SU-DHL-6 (cell line): ENCODE results near the gene SPCS2.

Experiments used
- H2AFZ ChIP-seq: fragments of 200-600 bp; sonication (generic); 2 replicates; pipeline ENCODE4 v1.6.1; 2014; ENCODE audit warnings: low read depth, mild to moderate bottlenecking, moderate library complexity, mixed read lengths, antibody characterized with exemption, low read length; ENCODE audit not compliant: severe bottlenecking
- H3F3A ChIP-seq: fragments of 200-600 bp; shearing (Covaris generic); 2 replicates; pipeline ENCODE4 v1.6.0; 2016; ENCODE audit warnings: antibody characterized with exemption, mild to moderate bottlenecking; ENCODE audit not compliant: insufficient read depth
- H3K27ac ChIP-seq: fragments of 200-600 bp; sonication (generic); 2 replicates; pipeline ENCODE4 v1.5.1; 2016; ENCODE audit warnings: low read depth, mild to moderate bottlenecking, low read length, moderate library complexity, mixed read lengths
- H3K27me3 ChIP-seq: fragments of 200-600 bp; sonication (generic), shearing (Covaris generic); 2 replicates; pipeline ENCODE4 v1.6.0; 2014; ENCODE audit warnings: mild to moderate bottlenecking, low read length
- H3K36me3 ChIP-seq: fragments of 200-600 bp; sonication (generic); 2 replicates; pipeline ENCODE4 v1.6.1; 2014; ENCODE audit warnings: mild to moderate bottlenecking, low read length, mixed read lengths
- H3K4me2 ChIP-seq: fragments of 300-600, 200-600 bp; shearing (Covaris generic), sonication (generic); 2 replicates; pipeline ENCODE4 v1.6.0; 2014; ENCODE audit warnings: low read length, low read depth, mild to moderate bottlenecking; ENCODE audit not compliant: poor library complexity, severe bottlenecking
- H3K4me3 ChIP-seq: fragments of 200-600 bp; sonication (generic); 2 replicates; pipeline ENCODE4 v1.5.1; 2014; ENCODE audit warnings: antibody characterized with exemption, low read length, mild to moderate bottlenecking, mixed read lengths; ENCODE audit not compliant: insufficient read depth, poor library complexity, severe bottlenecking
- H3K79me2 ChIP-seq: fragments of 200-600 bp; sonication (generic); 2 replicates; pipeline ENCODE4 v1.6.1; 2014; ENCODE audit warnings: mild to moderate bottlenecking, low read length, moderate library complexity; ENCODE audit not compliant: insufficient read depth
- H3K9ac ChIP-seq: fragments of 200-600 bp; sonication (generic); 2 replicates; pipeline ENCODE4 v1.7.0; 2014; ENCODE audit warnings: mild to moderate bottlenecking, low read length
- H3K9me2 ChIP-seq: fragments of 200-600 bp; sonication (generic); replicated peaks from 2 replicates; pipeline ENCODE4 v1.6.1; 2014; ENCODE audit warnings: low read length; ENCODE audit not compliant: insufficient read depth
- H3K9me3 ChIP-seq: fragments of 200-600 bp; sonication (generic); 2 replicates; pipeline ENCODE4 v1.6.1; 2014; ENCODE audit warnings: low read length, mixed read lengths; ENCODE audit not compliant: insufficient read depth
- H4K20me1 ChIP-seq: fragments of 200-600 bp; sonication (generic); 2 replicates; pipeline ENCODE4 v1.6.1; 2014; ENCODE audit warnings: low read depth, mild to moderate bottlenecking, antibody characterized with exemption, low read length, moderate library complexity, mixed read lengths
- CTCF ChIP-seq: fragments of 200-600 bp; sonication (generic); IDR thresholded peaks from one replicate; pipeline ENCODE4 v1.5.1; 2017; ENCODE audit warnings: antibody characterized with exemption, mild to moderate bottlenecking, low read length, moderate library complexity; ENCODE audit not compliant: insufficient read depth, poor library complexity, severe bottlenecking
- EZH2phosphoT487 ChIP-seq: fragments of 200-600 bp; sonication (generic), shearing (Covaris generic); conservative IDR thresholded peaks from 2 replicates; pipeline ENCODE4 v1.6.1; 2018; ENCODE audit warnings: mild to moderate bottlenecking, antibody characterized with exemption, low read length, moderate library complexity, mixed read lengths

Gene SPCS2

GRCh38 chr11:74981888-74982287, 32.8 kb downstream of the SPCS2 start:
- Histone ChIP-seq H3K9me3 (no peaks in the 10 kb centered on the region), H3K4me2 (no peak overlapping the region), H3K9ac (no peak overlapping the region), H3K27me3 (no peaks in the 10 kb centered on the region), H3K27ac (no peak overlapping the region), H3K9me2 (no peaks in the 10 kb centered on the region), H3K79me2 (no peaks in the 10 kb centered on the region), H4K20me1 (no peaks in the 10 kb centered on the region), H3K36me3 (peaks cover 10% of the 10 kb centered on the region), H3F3A (peaks cover 18% of the 10 kb centered on the region), H2AFZ (no peak overlapping the region), H3K4me3 (no peak overlapping the region)
- TF ChIP-seq CTCF (no peak), EZH2phosphoT487 (no peak)

- H3K9ac ChIP-seq: no peak overlapping the region
- no peaks in the 10 kb centered on the region for H4K20me1 ChIP-seq
- H3K9me3 ChIP-seq: no peaks in the 10 kb centered on the region
- H3F3A ChIP-seq: peaks cover 23% of the 10 kb centered on the region
- H3K36me3 ChIP-seq: peaks cover 3% of the 10 kb centered on the region; the same call in 1 of the 2 replicates
- H2AFZ ChIP-seq: no peak overlapping the region
- H3K4me2 ChIP-seq: no peak overlapping the region
- TF ChIP-seq CTCF (no peak), EZH2phosphoT487 (no peak)
- H3K9me2 ChIP-seq: no peaks in the 10 kb centered on the region
- peaks cover 3% of the 10 kb centered on the region for H3K79me2 ChIP-seq
- H3K27me3 ChIP-seq: no peaks in the 10 kb centered on the region
- H3K4me3 ChIP-seq: no peak overlapping the region
- H3K27ac ChIP-seq: no peak overlapping the region
Observed at GRCh38 chr11:74984070-74984469, 35.0 kb downstream of the SPCS2 start.

- Histone ChIP-seq H3K27me3 (no peaks in the 10 kb centered on the region), H3K27ac (no peak overlapping the region), H3K9me2 (no peaks in the 10 kb centered on the region), H3F3A (peaks cover 23% of the 10 kb centered on the region), H3K79me2 (peaks cover 9% of the 10 kb centered on the region), H2AFZ (no peak overlapping the region), H3K9ac (no peak overlapping the region), H3K36me3 (no peaks in the 10 kb centered on the region), H3K4me2 (no peak overlapping the region), H3K9me3 (no peaks in the 10 kb centered on the region), H4K20me1 (no peaks in the 10 kb centered on the region), H3K4me3 (no peak overlapping the region)
- TF ChIP-seq CTCF (no peak), EZH2phosphoT487 (no peak)
Observed at GRCh38 chr11:74984730-74985129, 35.7 kb downstream of the SPCS2 start.
